ENCODE results near the gene IL13.

DNA sequence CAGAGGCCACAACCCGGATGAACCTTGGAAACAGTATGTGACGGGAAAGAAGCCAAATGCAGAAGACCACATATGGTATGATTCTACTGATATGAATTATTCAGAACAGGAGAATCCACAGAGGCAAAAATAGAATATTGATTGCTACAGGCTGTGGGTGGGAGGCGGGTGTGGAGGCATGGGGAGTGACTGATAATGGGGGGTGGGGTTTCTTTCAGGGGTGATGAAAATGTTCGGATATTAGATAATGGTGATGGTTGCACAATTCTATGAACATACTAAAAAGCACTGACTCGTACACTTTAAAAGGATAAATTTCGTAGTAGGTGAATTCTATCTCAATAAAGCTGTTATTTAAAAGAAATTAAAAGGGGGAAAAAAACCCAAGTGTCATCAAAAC, 26.5 kb downstream of the IL13 start:
- TF ChIP-seq EZH2 (IDR thresholded peaks at IDR 0.05; ENCODE audit: borderline replicate concordance, insufficient read depth, low read length, poor library complexity, severe bottlenecking), result no peak
- no peak for TF ChIP-seq RAD21 (conservative IDR thresholded peaks at IDR 0.05)
- TF ChIP-seq EP300 (conservative IDR thresholded peaks at IDR 0.05; ENCODE audit: poor library complexity, severe bottlenecking), result no peak
- no peak for TF ChIP-seq MXI1 (conservative IDR thresholded peaks at IDR 0.05; ENCODE audit: poor library complexity, severe bottlenecking)
- TF ChIP-seq, protein P1, sequence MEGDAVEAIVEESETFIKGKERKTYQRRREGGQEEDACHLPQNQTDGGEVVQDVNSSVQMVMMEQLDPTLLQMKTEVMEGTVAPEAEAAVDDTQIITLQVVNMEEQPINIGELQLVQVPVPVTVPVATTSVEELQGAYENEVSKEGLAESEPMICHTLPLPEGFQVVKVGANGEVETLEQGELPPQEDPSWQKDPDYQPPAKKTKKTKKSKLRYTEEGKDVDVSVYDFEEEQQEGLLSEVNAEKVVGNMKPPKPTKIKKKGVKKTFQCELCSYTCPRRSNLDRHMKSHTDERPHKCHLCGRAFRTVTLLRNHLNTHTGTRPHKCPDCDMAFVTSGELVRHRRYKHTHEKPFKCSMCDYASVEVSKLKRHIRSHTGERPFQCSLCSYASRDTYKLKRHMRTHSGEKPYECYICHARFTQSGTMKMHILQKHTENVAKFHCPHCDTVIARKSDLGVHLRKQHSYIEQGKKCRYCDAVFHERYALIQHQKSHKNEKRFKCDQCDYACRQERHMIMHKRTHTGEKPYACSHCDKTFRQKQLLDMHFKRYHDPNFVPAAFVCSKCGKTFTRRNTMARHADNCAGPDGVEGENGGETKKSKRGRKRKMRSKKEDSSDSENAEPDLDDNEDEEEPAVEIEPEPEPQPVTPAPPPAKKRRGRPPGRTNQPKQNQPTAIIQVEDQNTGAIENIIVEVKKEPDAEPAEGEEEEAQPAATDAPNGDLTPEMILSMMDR (IDR thresholded peaks at IDR 0.05; ENCODE audit: poor library complexity, severe bottlenecking), result no peak
- TF ChIP-seq, protein P2, sequence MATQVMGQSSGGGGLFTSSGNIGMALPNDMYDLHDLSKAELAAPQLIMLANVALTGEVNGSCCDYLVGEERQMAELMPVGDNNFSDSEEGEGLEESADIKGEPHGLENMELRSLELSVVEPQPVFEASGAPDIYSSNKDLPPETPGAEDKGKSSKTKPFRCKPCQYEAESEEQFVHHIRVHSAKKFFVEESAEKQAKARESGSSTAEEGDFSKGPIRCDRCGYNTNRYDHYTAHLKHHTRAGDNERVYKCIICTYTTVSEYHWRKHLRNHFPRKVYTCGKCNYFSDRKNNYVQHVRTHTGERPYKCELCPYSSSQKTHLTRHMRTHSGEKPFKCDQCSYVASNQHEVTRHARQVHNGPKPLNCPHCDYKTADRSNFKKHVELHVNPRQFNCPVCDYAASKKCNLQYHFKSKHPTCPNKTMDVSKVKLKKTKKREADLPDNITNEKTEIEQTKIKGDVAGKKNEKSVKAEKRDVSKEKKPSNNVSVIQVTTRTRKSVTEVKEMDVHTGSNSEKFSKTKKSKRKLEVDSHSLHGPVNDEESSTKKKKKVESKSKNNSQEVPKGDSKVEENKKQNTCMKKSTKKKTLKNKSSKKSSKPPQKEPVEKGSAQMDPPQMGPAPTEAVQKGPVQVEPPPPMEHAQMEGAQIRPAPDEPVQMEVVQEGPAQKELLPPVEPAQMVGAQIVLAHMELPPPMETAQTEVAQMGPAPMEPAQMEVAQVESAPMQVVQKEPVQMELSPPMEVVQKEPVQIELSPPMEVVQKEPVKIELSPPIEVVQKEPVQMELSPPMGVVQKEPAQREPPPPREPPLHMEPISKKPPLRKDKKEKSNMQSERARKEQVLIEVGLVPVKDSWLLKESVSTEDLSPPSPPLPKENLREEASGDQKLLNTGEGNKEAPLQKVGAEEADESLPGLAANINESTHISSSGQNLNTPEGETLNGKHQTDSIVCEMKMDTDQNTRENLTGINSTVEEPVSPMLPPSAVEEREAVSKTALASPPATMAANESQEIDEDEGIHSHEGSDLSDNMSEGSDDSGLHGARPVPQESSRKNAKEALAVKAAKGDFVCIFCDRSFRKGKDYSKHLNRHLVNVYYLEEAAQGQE (IDR thresholded peaks at IDR 0.05; ENCODE audit: borderline replicate concordance), result no peak

Data from neural cell (in vitro differentiated cells).